Measurements from ENCODE around the gene GUCY1A1.

GRCh38 chr4:155765149-155765548, 98.5 kb downstream of the GUCY1A1 start:
- TF ChIP-seq CTCF (IDR thresholded peaks at IDR 0.05) (no peak), EZH2phosphoT487 (IDR thresholded peaks at IDR 0.05) (no peak), EZH2 (IDR thresholded peaks at IDR 0.05) (no peak)
